NCI-H1417 treated with DMSO at 0.1 percent for 48 hours (cell line): ENCODE data around the gene MARK2.

Experiments used
- DNase-seq: peaks from one replicate; lab custom pipeline; 2025; lab: John Stamatoyannopoulos, UW

Gene MARK2

DNA sequence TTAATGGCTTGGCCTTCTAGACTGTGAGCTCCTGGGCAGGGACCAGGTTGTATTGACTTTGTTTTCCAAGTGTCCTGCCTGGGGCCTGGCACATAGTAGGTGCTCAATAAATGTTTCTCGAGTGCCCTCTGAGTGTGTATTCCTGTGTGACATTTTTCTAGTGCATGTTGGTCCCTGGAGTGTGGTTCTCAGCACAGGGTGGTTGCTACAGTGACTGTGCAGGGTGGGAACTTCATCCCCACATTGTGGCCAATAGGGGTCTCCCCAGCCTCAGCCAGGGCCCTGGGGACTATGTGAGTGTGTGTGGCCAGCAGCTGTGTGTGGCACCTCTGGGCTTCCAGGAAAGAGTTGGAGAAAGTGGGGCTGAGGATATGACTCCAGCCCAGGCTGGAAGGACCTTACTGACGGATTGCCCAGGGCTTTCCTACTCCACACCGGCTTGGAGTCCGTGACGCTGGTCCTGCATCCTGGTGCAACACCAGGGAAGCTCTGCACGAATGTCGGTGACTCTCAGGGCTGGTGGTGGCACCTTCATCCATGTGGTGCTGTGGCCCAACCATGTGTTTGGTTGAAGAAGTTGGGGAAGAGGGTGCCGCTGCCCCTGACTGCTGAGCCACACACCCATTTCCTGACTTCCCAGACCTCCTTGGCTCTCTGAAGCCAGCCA lies 9.0 kb upstream of the MARK2 start:
- DNase-seq, result no peak

DNA sequence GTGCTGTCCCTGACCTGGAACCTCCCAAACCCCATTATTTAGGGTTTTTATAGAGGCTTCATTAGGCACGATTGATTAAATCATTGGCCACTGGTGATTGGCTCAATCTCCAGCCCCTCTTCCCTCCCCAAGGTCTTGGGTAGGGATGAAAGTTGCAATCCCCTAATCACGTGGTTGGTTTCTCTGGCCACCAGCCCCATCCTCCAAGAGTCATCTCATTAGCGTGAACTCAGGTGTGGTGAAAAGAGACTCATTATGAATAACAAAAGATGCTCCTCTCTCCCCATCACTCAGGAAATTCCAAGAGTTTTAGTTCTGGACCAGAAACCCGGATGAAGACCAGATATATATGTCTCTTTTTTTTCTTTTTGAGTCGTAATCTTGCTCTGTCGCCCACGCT lies 7.6 kb upstream of the MARK2 start:
- no peak for DNase-seq

DNA sequence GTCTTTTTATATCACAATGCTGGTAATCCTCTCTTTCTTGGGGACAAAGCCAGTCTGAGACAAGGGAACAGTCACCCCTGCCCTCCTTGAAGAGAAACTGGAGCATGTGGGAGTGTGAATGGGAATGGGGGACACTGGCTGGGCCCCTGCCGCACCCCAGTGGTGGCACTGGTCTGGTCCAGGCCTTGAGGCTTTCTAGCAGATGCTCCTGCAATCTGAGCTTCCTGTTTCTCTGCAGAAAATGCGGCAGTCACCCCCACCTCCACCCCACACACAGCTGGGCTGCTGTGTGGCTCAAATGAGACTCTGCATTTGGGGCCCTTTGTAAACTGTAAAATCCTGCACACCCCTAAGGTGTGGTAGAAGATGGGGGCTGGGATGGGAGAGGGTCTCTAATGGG lies 6.6 kb upstream of the MARK2 start:
- no peak for DNase-seq

DNA sequence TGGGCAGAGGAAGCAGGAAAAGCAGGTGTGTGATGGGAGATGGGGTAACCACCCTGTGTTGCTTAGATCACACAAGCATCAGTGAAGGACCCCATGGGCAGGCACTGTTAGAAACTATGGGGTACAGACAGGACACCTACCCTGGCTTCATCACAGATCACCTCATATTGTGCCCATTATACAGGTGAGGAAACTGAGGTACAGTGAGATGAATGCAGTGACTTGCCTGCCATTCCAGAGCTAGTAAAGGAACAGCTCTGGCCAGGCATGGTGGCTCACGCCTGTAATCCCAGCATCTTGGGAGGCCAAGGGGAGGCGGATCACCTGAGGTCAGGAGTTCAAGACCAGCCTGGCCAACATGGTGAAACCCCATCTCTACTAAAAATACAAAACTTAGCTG lies 5.9 kb upstream of the MARK2 start:
- DNase-seq, result no peak

DNA sequence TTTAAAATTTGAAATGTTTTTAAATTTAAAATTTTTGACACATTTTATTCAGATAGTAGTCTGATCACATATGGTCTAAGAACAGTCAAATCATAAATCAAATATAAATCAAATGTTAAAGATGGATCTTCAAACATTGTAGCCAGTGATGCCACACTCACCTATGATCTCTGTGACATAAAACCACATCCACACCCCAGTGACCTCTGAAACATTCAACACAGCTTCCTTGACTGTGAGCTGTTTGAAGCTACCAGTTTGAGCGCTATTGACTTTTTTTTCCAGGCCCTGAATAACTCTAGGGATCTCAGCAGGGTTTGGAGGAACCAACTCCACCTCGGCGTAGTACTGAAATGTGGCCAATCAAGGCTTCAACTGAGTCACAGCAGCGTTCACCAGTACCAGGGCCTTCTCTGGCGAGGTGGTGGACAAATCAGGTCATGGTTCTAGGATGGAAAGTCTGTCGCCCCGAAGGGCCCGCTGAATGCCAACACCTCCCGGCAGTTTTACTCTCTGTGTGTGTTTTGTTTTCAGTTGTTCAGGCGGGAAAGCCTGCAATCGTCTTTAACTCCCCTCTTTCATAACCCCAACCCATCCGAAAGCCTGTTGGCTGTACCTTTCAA lies 4.3 kb upstream of the MARK2 start:
- DNase-seq, result no peak

DNA sequence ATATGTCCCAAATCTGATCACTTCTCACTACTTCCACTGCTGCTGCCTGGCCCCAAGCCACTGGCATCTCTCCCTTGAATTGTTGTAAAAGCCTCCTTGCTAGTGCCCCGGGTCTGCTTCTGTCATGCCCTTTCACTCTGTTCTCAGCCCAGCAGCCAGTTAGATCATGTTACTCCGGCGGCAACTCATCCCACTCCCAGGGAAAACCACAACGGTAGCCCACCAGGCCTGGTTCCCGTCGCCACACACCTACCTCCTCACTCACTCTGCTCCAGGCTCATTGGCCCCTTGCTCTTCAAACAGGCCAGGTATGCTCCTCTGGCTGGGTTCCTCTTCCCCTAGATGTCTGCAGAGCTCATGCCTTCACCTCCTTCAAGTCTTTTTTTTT lies 3.8 kb upstream of the MARK2 start:
- DNase-seq, result no peak

DNA sequence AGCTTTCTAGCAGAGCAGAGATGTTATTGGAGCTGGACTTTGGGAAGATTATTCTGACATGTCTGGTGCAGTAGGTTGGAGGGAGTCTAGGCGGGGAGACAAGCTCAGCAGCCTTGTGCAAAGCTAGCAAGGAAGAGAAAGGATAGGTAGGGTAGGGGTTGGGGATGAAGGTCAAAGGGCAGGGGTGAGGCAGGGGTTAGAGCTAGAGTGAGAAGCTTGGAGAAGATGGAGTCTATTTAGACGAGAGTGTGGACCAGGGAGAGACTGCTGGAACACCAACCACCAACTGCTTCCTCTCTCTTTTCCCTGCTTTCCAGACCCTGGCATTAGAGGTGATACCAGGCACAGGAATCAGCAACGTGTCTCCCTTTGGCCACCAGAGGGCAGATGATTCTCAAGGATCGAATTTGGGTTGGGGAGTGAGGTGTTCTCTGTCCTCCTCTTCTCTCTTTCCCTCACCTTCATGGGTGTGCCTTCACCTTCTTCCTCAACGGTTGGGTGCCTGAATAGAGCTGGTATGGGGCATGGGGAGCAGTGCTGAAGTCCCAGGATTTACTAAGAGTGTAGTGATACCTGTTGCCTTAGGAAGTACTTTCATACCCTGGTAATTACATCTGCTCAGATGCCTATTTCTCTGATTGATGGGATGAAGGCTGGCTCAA lies 1.8 kb upstream of the MARK2 start:
- peak; percentile 52 for DNase-seq

DNA sequence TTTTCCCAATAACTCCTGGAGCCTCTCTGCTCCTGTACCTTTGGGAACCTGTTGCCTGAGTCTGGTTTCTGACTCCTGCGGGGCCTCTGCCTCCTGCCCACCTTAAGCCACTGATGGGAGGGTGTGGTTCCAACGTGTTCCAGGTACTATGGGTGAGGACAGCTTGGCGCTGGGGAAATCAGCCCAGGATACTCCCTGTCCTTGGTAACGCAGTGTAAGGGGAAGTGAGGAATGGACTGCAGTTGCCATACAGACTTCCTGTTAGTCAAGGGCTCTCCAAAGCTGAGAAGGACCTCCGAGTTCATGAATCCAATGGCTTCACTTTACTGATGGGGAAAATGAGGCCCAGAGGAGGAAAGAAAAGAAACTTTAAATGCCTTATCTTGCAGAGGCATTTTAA lies 1.2 kb upstream of the MARK2 start:
- no peak for DNase-seq

DNA sequence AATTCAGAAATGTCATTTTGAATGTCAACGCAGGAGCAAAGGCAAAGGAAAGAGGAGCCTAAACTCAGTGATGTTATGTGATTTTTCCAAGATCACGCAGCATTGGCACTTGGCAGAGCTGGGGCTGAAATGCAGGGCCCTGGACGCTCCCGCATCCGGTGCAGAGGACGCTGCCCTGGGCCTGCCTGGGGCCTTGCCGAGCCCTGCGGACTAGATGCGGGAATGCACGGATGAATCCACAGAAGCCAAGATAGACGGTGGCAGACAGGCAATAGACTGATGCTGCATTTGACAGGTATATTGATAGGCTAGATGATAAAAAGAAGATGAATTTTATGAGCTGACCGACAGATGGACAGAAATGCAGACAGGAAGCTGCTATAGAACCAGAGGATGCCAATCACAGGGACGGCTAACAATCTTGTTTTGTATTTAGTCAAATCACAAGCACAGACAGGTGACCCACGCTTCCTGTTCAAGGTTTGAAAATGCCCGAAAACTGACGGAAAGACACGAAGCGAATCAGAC lies 696 bp upstream of the MARK2 start:
- no peak for DNase-seq

DNA sequence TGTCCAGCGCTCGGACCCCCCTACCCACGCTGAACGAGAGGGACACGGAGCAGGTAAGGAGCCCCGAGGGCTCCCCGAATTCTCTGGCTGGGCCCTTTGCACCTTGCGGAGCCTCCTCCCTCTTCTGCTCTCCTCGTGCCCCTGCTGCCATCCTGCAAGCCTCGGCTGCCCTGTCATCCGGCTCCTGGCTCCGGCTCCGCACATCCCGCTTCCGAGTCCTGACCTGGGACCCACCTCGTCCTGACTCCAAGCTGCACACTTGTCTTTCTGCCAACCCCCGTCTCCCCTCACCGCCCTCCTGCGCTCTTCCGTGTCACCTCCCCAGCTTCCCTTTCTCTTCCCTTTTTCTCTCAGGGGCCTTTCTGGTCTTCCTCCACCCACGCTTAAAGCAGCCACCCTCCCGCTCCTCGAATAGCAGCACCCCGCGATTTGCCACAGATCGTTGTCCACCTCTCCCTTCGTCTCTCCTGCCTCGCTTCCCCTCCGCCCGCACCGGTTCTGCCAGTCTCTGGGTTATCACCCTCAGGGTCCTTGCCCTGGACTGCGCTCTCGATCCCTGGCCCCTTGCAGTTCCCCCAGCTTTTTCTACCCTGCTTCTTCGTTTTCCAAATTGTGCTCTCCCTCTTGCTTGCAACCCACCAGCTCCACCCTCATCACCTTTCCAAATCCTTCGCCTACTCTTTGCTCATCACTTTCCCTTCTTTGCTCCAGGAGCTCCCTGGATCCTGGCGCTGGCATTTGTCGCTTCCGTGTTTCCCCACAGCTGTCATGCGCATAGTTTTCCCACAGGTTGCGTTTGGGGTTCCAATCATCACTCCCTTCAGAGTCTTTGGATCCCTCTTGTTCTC lies 822 bp downstream of the MARK2 start:
- no peak for DNase-seq

DNA sequence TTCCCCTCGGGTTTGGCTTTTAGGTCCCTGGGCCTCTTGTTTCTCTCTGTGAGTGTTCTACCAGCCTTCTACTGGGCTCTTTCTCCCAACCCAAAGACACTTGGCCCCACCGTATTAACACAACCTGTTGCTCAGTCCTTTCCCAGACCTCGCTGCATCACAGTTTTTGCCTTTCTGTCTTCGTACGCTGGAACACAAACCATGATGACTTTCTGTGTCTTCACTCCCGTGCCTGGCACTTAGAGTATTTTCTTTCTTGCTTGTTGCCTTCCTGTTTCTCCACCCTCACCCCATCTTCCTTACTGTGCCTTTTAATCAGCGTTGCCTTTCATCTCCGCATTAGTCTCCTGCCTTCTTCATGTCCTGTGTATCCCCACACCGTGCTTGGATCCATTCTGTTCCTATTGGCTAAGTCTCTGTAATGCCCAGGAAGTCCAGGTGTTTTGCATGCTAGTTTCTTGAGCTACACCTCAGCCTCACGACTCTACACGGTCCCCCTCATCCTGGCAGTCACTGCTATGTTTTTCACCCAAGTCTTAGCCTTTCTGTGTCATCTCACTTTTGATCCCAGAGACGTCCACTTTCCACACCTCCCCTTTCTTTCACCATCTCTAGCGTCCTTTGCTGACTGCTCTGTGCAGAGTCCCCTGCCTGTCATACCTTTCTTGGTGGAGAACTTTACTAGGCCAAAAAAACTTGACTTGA lies 1.6 kb downstream of the MARK2 start:
- no peak for DNase-seq

DNA sequence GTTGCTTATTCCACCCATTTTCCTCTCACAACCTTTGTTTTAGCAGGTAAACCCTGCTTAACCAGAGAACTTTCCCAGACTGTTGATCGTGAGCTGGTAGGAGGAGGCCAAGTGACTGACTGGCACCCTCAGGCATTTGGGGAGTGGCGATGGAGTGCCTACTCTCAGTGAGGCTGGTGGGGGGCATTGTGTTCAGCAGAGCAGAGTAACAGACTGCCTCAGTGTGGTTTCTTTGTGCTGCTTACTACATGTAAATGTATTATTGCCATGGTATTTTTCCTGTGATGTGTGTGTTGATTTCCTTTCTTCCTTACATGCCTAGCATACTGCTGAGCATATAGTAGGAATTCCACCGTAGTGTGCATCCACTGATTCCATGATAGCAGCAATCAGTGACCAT lies 2.6 kb downstream of the MARK2 start:
- no peak for DNase-seq

DNA sequence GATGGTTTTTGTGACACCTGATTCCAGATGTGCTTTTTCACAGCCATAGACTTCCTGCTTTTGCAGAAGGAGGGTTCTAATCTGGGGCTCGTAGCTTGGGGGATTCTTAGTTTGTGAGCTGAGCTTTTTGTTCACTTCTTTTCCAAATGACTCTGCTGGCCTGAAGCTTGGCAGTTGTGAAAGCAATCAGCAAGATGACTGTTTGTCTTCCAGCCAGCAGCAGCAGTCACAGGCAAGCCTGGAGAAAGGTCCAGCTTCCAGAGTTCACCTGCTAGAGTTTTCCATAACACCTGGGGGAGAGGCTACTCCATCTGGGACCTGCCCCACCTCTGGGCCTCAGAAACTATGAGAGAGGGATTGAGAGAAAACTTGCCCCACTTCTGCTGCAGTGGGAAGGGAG lies 4.1 kb downstream of the MARK2 start:
- no peak for DNase-seq

DNA sequence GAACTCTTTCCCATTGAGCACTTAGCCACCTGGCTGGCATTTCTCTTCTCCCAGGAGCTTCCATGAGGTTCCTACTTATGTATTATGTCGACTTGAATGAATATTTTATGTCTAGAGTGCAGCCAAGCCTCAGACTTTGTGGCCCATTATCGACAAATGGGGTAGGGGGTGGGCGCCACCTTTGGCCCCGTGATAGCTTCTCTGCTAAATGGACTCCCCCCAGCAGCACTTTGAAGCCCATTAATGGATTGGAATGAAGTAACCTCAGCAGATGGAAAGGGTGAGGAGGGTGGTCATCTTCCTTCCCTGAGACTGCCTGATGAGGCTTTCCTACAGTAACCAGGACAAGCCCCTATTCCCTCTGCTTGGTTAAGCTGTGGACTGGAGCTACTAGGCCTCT lies 5.9 kb downstream of the MARK2 start:
- no peak for DNase-seq

DNA sequence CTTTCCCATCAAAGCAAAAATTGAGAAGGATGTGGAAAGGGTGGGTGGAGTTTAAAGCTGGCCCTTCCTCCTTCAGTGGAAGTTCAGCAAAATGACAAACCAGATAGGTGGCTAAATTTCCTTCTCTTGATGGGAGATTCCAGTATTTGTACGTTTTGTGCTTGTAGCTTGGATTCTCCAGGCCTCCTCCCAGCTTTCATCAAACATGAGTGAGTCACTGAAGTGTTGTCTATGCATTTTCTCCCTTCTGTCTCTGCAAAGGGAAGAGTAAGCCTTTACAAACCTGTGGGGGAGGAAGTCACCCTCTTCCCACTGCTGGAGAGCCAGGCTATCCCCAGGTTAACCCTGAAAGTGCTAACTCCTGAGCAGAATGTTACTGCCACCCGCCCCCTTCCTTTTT lies 6.4 kb downstream of the MARK2 start:
- DNase-seq, result no peak

DNA sequence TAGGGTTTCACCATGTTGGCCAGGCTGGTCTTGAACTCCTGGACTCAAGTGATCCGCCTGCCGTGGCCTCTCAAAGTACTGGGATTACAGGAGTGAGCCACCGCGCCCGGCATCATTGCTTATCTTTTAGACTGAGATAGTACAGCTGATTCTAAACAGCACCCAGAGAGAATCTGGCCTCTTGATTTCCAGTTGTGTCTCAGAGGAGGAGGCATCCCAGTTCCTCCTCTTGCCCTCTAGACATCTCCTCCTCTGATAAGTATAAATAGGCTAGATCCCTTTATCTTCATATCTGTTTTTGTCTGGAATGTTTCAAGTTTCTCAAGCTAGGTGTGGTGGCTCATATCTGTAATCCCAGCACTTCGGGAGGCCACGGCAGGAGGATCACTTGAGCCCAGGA lies 7.0 kb downstream of the MARK2 start:
- DNase-seq, result no peak

DNA sequence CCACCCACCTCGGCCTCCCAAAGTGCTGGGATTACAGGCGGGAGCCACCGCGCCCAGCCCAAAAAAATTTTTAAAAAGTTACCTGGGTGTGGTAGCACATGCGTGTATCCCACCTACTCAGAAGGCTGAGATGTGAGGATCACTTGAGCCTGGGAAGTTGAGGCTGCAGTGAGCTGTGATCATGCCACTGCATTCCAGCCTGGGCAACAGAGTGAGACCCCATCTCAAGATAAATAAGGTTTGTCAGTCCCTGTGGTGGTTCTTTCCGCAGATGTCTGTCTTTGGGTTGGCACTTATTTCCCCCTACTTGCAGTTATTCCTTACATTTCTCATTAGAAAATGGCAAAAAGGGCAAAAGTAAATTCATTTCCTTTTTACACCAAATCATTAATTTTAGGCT lies 8.0 kb downstream of the MARK2 start:
- DNase-seq, result no peak

DNA sequence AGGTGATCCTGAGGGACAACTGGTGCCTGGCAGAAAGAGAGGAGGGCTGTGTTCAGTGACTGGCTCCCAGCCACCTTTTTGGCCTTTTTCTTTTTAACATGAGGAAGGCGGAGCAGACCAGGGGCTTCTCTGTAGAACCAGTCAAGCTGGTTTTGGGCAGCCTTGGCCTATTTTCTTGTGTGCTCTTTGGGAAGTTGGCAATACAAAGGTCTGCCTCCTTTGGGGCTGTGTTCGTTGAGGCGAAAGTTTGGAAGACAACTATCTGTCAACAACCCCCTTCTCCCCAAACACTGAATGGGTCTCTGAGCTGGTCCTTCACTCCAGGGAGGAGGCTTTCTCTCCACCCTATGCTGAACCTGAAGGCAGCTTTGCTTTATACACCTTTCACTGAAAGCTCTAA lies 8.5 kb downstream of the MARK2 start:
- DNase-seq, result no peak

DNA sequence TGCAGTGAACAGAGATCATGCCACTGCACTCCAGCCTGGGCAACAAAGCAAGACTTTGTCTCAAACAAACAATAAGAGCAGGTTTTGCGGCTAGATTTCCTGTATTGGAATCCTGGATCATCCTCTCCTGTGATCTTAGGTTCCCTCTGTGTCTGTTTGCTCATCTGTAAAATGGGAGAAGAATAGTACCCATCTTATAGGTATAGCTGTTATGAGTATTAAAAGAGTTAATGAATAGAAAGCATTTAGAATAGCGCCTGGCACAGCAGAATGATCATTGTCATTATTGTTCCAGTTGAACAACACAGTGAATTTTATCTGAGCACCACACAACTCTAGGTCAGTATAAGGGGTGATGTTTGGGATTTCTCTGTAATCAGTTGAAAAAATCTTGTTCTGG lies 10.8 kb downstream of the MARK2 start:
- no peak for DNase-seq

DNA sequence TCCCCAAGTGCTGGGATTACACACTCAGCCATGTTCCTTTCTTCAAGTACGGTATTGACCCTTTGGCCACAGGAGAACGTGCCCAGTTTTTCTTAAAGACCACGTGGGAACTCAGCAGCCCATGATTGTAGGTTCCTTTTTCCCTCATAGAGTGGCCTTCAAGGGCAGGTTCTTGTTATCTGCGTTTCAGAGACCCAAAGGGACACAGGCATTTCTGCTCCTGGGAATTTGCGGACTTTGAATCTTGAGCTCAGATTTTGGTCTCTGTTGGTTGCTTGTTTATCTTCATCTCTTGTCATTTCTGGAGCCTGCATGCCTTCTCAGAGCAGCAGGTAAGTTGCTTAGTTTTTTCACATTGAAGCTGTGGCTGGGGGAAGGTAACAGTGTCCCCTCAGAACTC lies 12.0 kb downstream of the MARK2 start:
- no peak for DNase-seq

DNA sequence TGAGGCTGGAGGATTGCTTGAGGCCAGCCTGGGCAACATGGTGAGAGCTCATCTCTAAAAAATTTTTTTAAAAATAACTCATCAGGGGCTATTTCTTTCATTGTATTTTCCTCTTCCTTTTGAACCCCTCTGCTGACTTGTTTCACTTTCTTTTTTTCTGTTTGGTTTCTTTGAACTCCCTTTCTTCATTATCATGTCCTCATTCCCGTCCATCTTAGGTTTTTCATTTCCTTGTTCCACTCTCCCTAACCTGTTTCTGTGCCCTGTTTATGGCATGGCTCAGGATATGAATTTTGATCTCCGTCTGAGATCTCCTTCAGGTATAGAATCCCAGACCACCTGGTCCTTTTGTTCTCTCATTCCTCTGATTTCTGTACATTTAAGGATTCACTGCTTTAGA lies 12.5 kb downstream of the MARK2 start:
- no peak for DNase-seq

DNA sequence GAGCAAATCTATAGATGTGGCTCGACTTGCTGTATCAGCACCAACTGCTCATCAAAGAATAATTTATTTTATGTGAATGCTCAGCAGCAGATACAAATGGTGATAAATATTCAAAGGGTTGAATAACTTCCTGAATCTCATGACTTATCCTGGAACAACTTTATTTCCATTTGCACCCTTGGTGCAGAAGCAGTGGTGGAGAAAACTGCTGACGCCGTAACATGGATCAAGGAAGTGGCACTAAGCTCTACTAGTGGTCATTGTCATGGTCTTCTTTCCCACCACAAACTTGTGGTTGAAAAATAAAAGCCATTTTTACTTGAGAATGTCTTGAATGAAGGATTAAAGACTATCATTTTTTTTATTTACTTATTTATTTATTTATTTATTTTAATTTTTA lies 14.6 kb downstream of the MARK2 start:
- DNase-seq, result no peak
